Erythroblast (primary cell): Measurements from ENCODE around the gene RBP3.

Experiments used
- GATA1 ChIP-seq: IDR thresholded peaks from 2 replicates; pipeline ENCODE4 v1.6.1; 2011; ENCODE audit warnings: low read depth, mild to moderate bottlenecking, control low read depth, low read length, moderate library complexity
- POLR2A ChIP-seq: IDR thresholded peaks from 2 replicates; pipeline ENCODE4 v1.6.1; 2011; ENCODE audit warnings: mild to moderate bottlenecking, low read length

DNA sequence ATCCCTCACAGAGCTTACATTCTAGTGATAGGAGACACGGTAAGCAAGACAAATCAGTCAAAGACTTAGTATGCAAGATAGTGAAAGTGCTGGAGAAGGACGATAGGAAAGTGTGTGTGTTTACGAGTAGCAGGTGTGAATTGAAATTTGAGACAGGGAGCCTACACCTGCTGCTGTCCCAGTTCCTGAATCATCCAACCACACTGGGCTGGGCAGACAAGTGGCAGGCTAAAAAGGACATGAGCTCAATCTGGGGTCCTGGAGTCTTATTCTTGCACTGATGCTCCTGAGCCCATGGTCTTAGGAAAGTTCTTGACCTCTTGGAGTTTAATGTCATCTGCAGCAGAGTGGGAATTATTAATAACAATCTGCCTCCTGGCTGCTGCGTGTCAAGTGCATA lies 16.2 kb downstream of the RBP3 start:
- TF ChIP-seq POLR2A (no peak), GATA1 (no peak)
